SU-DHL-6 (cell line): ENCODE measurements around the gene TLN1.

Experiments
- CTCF ChIP-seq: fragments of 200-600 bp; sonication (generic); IDR thresholded peaks from one replicate; pipeline ENCODE4 v1.5.1; 2017; ENCODE audit warnings: antibody characterized with exemption, mild to moderate bottlenecking, low read length, moderate library complexity; ENCODE audit not compliant: insufficient read depth, poor library complexity, severe bottlenecking
- EZH2phosphoT487 ChIP-seq: fragments of 200-600 bp; sonication (generic), shearing (Covaris generic); conservative IDR thresholded peaks from 2 replicates; pipeline ENCODE4 v1.6.1; 2018; ENCODE audit warnings: mild to moderate bottlenecking, antibody characterized with exemption, low read length, moderate library complexity, mixed read lengths

- TF ChIP-seq CTCF, result no peak
- no peak for TF ChIP-seq EZH2phosphoT487
Observed at GRCh38 chr9:35711501-35712428, 20.2 kb downstream of the TLN1 start.
